Mesenchymal stem cell (in vitro differentiated cells and primary cell): ENCODE measurements around the gene RIMKLB.

Source experiments
- DNase-seq: peaks from one replicate; pipeline ENCODE4 v3.0.0-alpha.2; 2013
- H2AFZ ChIP-seq: one replicate; pipeline ENCODE4 v1.6.1; 2013; ENCODE audit warnings: low read depth, mild to moderate bottlenecking, control low read depth, inconsistent platforms, low read length, moderate library complexity
- H2AK5ac ChIP-seq: 2 replicates; pipeline ENCODE4 v1.6.1; 2013; ENCODE audit warnings: low read length, moderate library complexity, mild to moderate bottlenecking, inconsistent platforms; ENCODE audit not compliant: severe bottlenecking
- H2BK120ac ChIP-seq: one replicate; pipeline ENCODE4 v1.6.1; 2013; ENCODE audit warnings: low read depth, mild to moderate bottlenecking, inconsistent platforms, low read length, moderate library complexity
- H2BK12ac ChIP-seq, 2 experiments: one replicate each; pipeline ENCODE4 v1.6.1; 2013; ENCODE audit warnings: inconsistent platforms in 2 of 2, low read length in 2 of 2, mild to moderate bottlenecking in 2 of 2, moderate library complexity in 2 of 2, control low read depth in 1 of 2
- H2BK15ac ChIP-seq: one replicate; pipeline ENCODE4 v1.6.1; 2013; ENCODE audit warnings: mild to moderate bottlenecking, low read depth, inconsistent platforms; ENCODE audit not compliant: poor library complexity, severe bottlenecking
- H2BK5ac ChIP-seq: 2 replicates; pipeline ENCODE4 v1.6.1; 2013; ENCODE audit warnings: low read depth, mild to moderate bottlenecking, low read length, control low read depth, inconsistent platforms; ENCODE audit not compliant: poor library complexity, severe bottlenecking
- H3K14ac ChIP-seq, 2 experiments: one replicate each; pipeline ENCODE4 v1.6.1; 2013; ENCODE audit warnings: inconsistent platforms in 2 of 2, low read length in 2 of 2, control low read depth in 1 of 2, mild to moderate bottlenecking in 1 of 2, moderate library complexity in 1 of 2
- H3K18ac ChIP-seq, 2 experiments: one replicate each; pipeline ENCODE4 v1.6.1; 2013; ENCODE audit warnings: inconsistent platforms in 2 of 2, low read length in 2 of 2, control low read depth in 1 of 2, low read depth in 1 of 2, mild to moderate bottlenecking in 1 of 2
- H3K23ac ChIP-seq, 2 experiments: one replicate each; pipeline ENCODE4 v1.6.1; 2013; ENCODE audit warnings: inconsistent platforms in 2 of 2, low read length in 2 of 2, mild to moderate bottlenecking in 2 of 2, moderate library complexity in 2 of 2, control low read depth in 1 of 2
- H3K27ac ChIP-seq: 2 replicates; pipeline ENCODE4 v1.5.1; 2013; ENCODE audit warnings: mild to moderate bottlenecking, moderate library complexity, low read length, control low read depth, inconsistent platforms; ENCODE audit not compliant: poor library complexity, severe bottlenecking
- H3K27me3 ChIP-seq, 2 experiments: 2 replicates each; pipeline versions ENCODE4 v1.6.1 to v1.7.0; 2013; ENCODE audit warnings: low read length in 2 of 2, mild to moderate bottlenecking in 2 of 2, moderate library complexity in 2 of 2, control low read depth in 1 of 2, inconsistent platforms in 1 of 2; ENCODE audit not compliant: control insufficient read depth in 1 of 2, insufficient read depth in 1 of 2
- H3K36me3 ChIP-seq, 2 experiments: 2 replicates each; pipeline versions ENCODE4 v1.6.1 to v1.7.0; 2013; ENCODE audit warnings: low read length in 2 of 2, control low read depth in 1 of 2, inconsistent platforms in 1 of 2, low read depth in 1 of 2, mild to moderate bottlenecking in 1 of 2; ENCODE audit not compliant: insufficient read depth in 2 of 2, control insufficient read depth in 1 of 2
- H3K4ac ChIP-seq, 2 experiments: one replicate each; pipeline ENCODE4 v1.6.1; 2013; ENCODE audit warnings: inconsistent platforms in 2 of 2, low read length in 2 of 2, mild to moderate bottlenecking in 2 of 2, moderate library complexity in 2 of 2, control low read depth in 1 of 2, low read depth in 1 of 2
- H3K4me1 ChIP-seq: 2 replicates; pipeline ENCODE4 v1.6.1; 2013; ENCODE audit warnings: low read depth, low read length, control low read depth; ENCODE audit not compliant: control insufficient read depth, insufficient read depth
- H3K4me2 ChIP-seq: 2 replicates; pipeline ENCODE4 v1.6.1; 2013; ENCODE audit warnings: low read length, mild to moderate bottlenecking, inconsistent platforms; ENCODE audit not compliant: poor library complexity, severe bottlenecking
- H3K4me3 ChIP-seq, 2 experiments: 2 replicates each; pipeline versions ENCODE4 v1.5.1 to v1.7.0; 2013; ENCODE audit warnings: low read length in 2 of 2, mild to moderate bottlenecking in 2 of 2, control low read depth in 1 of 2, low read depth in 1 of 2; ENCODE audit not compliant: insufficient read depth in 1 of 2
- H3K79me1 ChIP-seq: replicated peaks from 2 replicates; pipeline ENCODE4 v1.6.1; 2013; ENCODE audit warnings: mild to moderate bottlenecking, control low read depth, low read length, inconsistent platforms; ENCODE audit not compliant: poor library complexity, severe bottlenecking
- H3K9ac ChIP-seq: 2 replicates; pipeline ENCODE4 v1.7.0; 2013; ENCODE audit warnings: mild to moderate bottlenecking, low read length, moderate library complexity
- H3K9me3 ChIP-seq: 2 replicates; pipeline ENCODE4 v1.7.0; 2013; ENCODE audit warnings: mild to moderate bottlenecking, low read length; ENCODE audit not compliant: control insufficient read depth
- H4K8ac ChIP-seq: one replicate; pipeline ENCODE4 v1.6.1; 2013; ENCODE audit warnings: inconsistent platforms, mild to moderate bottlenecking, low read length, moderate library complexity
- H4K91ac ChIP-seq: one replicate; pipeline ENCODE4 v1.6.1; 2013; ENCODE audit warnings: mild to moderate bottlenecking, low read length, inconsistent platforms
- WGBS: methylation state at CpG from one replicate; pipeline ENCODE4 v1.1.7; 2013; ENCODE audit warnings: mixed read lengths; 5-methylcytosine and 5-hydroxymethylcytosine counted together

Gene RIMKLB

DNA sequence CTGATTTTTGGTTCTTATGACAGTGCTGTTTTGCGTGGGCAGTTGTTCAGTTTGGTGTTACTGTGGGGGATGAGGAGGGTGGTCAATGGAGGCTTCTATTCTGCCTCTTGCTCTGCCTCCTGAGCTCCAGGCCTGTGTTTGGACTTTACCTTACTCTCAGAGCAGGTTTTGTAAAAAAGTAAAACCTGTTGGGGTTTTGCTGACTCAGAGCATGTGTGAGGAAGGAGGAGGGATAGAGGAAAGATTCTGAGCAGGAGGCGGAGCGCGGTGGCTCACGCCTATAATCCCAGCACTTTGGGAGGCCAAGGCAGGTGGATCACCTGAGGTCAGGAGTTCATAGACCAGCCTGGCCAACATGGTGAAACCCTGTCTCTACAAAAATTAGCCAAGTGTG lies 131.3 kb downstream of the RIMKLB start:
- H3K27me3 ChIP-seq: no peaks in the 10 kb centered on the region
- H2BK12ac ChIP-seq: no peak overlapping the region
- no peak overlapping the region for H3K14ac ChIP-seq
- H4K8ac ChIP-seq: no peak overlapping the region
- no peak overlapping the region for H2BK15ac ChIP-seq
- no peak overlapping the region for H2AFZ ChIP-seq
- no peak overlapping the region for H4K91ac ChIP-seq
- H2BK120ac ChIP-seq: no peak overlapping the region
- no peaks in the 10 kb centered on the region for H3K36me3 ChIP-seq
- H2AK5ac ChIP-seq: no peak overlapping the region
- H3K9me3 ChIP-seq: peaks cover 2% of the 10 kb centered on the region
- no peak overlapping the region for H3K4me3 ChIP-seq
- no peak overlapping the region for H3K27ac ChIP-seq
- H3K4me1 ChIP-seq: no peaks in the 10 kb centered on the region
- H3K18ac ChIP-seq: no peak overlapping the region
- WGBS: 85% methylated on average over 5 of the region's 5 CpGs
- H3K79me1 ChIP-seq: no peaks in the 10 kb centered on the region
- DNase-seq: no peak
- no peak overlapping the region for H3K4me2 ChIP-seq
- H2BK5ac ChIP-seq: no peak overlapping the region
- H3K23ac ChIP-seq: no peak overlapping the region
- no peak overlapping the region for H3K4ac ChIP-seq
- no peak overlapping the region for H3K9ac ChIP-seq

DNA sequence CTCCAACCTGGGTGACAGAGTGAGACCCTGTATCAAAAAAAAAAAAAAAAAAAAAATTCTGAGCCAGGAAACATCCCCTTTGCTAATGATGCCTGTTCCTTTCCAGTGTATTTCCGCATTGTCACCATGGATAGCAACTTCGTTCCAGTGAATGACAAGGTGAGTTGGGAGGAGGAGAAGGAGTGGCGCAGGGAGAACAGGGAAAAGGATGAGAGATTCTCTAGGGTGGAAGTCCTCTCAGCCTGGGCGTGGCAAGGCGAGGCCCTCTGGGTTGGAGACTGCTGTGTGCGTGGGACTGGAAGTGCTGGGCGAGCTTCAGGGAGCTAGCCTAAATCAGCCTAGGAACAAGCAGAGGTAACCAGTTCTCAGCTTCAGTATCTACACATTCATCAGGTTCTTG lies 131.8 kb downstream of the RIMKLB start:
- H2BK15ac ChIP-seq: no peak overlapping the region
- no peak overlapping the region for H2BK12ac ChIP-seq
- no peak overlapping the region for H3K4me2 ChIP-seq
- H3K27me3 ChIP-seq: no peaks in the 10 kb centered on the region
- no peak overlapping the region for H3K27ac ChIP-seq
- no peaks in the 10 kb centered on the region for H3K79me1 ChIP-seq
- H3K4me3 ChIP-seq: no peak overlapping the region
- DNase-seq: no peak
- no peak overlapping the region for H4K91ac ChIP-seq
- H3K18ac ChIP-seq: no peak overlapping the region
- H3K9ac ChIP-seq: no peak overlapping the region
- H3K9me3 ChIP-seq: peaks cover 2% of the 10 kb centered on the region
- no peaks in the 10 kb centered on the region for H3K36me3 ChIP-seq
- no peaks in the 10 kb centered on the region for H3K4me1 ChIP-seq
- no peak overlapping the region for H3K14ac ChIP-seq
- no peak overlapping the region for H2AFZ ChIP-seq
- no peak overlapping the region for H2AK5ac ChIP-seq
- 87% methylated on average over 6 of the region's 7 CpGs for WGBS
- no peak overlapping the region for H2BK5ac ChIP-seq
- H3K23ac ChIP-seq: no peak overlapping the region
- H4K8ac ChIP-seq: no peak overlapping the region
- no peak overlapping the region for H2BK120ac ChIP-seq
- H3K4ac ChIP-seq: no peak overlapping the region

DNA sequence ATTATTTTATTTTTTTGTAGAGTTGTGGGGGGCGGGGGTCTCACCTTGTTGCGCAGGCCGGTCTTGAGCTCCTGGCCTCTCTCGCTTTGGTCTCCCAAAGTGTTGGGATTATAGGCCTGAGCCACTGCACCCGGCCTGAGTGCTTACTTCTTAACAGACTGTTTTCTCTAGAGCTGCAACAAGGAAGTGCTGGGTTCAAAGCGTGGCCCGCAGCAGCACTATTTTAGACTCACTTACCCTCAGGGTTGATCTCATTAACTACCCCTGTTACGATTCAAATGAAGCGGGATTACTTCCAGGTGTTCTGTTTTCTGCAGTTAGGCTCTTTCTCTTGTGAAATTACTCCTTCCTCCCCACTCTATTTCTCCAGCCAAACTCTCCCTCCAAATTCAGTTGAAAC lies 133.3 kb downstream of the RIMKLB start:
- Histone ChIP-seq H2AK5ac (no peak overlapping the region), H2BK5ac (no peak overlapping the region), H3K4me2 (no peak overlapping the region), H3K18ac (no peak overlapping the region), H2AFZ (no peak overlapping the region), H4K8ac (no peak overlapping the region), H3K36me3 (no peaks in the 10 kb centered on the region), H4K91ac (no peak overlapping the region), H3K9me3 (no peaks in the 10 kb centered on the region), H2BK15ac (no peak overlapping the region), H3K23ac (no peak overlapping the region), H3K14ac (no peak overlapping the region), H3K4me3 (no peak overlapping the region), H3K27ac (no peak overlapping the region), H2BK12ac (no peak overlapping the region), H3K27me3 (peaks cover 0 to 9% of the 10 kb centered on the region in 2 experiments), H3K4me1 (no peaks in the 10 kb centered on the region), H3K79me1 (no peaks in the 10 kb centered on the region), H3K9ac (no peak overlapping the region), H3K4ac (no peak overlapping the region), H2BK120ac (no peak overlapping the region)
- no peak for DNase-seq
- WGBS: 84% methylated on average over 9 of the region's 9 CpGs

DNA sequence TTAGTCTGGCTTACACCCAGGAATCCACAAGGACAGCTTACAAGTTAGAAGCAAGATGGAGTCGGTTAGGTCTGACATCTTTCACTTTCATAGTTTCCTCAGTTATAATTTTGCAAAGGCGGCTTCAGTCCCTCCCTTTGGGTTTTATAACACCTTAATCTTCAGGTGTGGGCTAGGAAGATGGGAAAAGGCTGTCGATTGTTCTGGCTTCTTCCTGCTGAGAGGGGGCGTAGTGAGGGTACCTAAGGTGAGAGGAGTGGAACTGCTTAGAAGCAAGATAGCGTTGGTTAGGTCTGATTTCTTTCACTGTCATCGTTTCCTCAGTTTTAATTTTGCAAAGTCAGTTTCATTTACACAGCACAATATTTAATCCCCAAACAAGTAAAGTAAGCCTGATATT lies 134.7 kb downstream of the RIMKLB start:
- Histone ChIP-seq H2BK12ac (no peak overlapping the region), H3K9ac (no peak overlapping the region), H2BK5ac (no peak overlapping the region), H3K4me2 (no peak overlapping the region), H3K36me3 (no peaks in the 10 kb centered on the region), H2BK15ac (no peak overlapping the region), H3K79me1 (no peaks in the 10 kb centered on the region), H3K4me3 (no peak overlapping the region), H3K4ac (no peak overlapping the region), H3K18ac (no peak overlapping the region), H3K23ac (no peak overlapping the region), H2BK120ac (no peak overlapping the region), H3K27ac (no peak overlapping the region), H4K8ac (no peak overlapping the region), H3K9me3 (no peaks in the 10 kb centered on the region), H3K4me1 (no peaks in the 10 kb centered on the region), H3K14ac (no peak overlapping the region), H2AK5ac (no peak overlapping the region), H4K91ac (no peak overlapping the region), H3K27me3 (peaks cover 0 to 12% of the 10 kb centered on the region in 2 experiments), H2AFZ (no peak overlapping the region)
- no peak for DNase-seq
- 65% methylated on average over 4 of the region's 6 CpGs for WGBS
